ENCODE measurements around the gene STARD8. TPM values are rescaled to one million over a fixed set of nuclear protein-coding genes. Genes with fewer than 3 reads are reported as not detected.

The STARD8 gene
- total RNA-seq, 2 experiments from 2014 or later = not detected

DNA sequence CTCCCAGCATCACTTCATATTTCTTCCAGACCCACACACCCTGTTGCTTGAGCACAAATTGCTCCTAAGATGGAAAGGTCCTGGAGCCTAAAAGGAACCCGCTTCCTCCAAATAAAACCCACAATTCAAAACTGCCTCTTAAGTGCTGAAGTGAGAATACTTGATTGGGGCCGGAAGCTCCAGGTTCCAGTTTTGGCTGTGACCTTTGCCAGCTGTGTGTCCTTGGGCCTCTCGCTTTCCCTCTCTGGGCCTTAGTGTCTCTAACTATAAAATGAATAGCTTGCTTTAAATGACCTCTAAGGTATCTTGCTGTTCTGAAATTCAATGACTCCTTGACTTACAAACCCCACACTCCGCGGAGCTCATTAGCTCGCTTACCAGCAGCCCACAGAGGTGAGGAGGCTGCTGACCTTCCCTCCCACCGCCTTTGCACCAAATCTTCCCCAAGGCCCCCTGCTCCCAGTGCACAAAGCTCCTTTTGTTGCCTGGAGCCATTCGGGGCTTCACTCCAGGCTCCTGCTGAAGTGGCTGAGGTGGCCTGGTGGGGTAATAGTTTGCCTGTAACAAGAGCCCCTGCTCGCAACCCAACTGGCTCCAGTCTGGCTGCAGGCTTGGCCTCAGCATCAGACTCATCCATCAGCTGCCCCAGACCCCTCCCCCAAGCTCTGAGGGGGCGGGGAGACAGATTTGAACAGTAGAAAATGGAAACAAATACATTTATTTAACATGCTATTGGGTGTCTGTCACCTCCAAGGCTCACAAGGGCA is 21.8 kb downstream of the STARD8 start:
- Histone ChIP-seq H3K9me2 (ENCODE audit: insufficient read depth, low read length) (no peaks in the 10 kb centered on the region), H3K4me3 (ENCODE audit: low read depth, low read length, poor library complexity, severe bottlenecking) (no peak overlapping the region), H4K20me1 (ENCODE audit: insufficient read depth, low read length) (no peaks in the 10 kb centered on the region), H3K79me2 (ENCODE audit: insufficient read depth, low read depth, low read length) (no peaks in the 10 kb centered on the region), H3K9me3 (ENCODE audit: low read length) (no peaks in the 10 kb centered on the region), H3K4me1 (ENCODE audit: insufficient read depth, low read length, poor library complexity, severe bottlenecking) (no peaks in the 10 kb centered on the region), H3K4me2 (ENCODE audit: low read length) (no peak overlapping the region), H2AFZ (ENCODE audit: low read length) (no peak overlapping the region), H3K27ac (ENCODE audit: low read depth, low read length, poor library complexity, severe bottlenecking) (no peak overlapping the region), H3K36me3 (ENCODE audit: insufficient read depth, low read length) (no peaks in the 10 kb centered on the region)
- ChIA-PET CTCF (ENCODE audit: unreplicated experiment) (no interaction called here), POLR2A (no interaction called here)
- no peak for TF ChIP-seq EZH2phosphoT487 (IDR thresholded peaks at IDR 0.05; ENCODE audit: borderline replicate concordance, low read depth, low read length)
- TF ChIP-seq, protein P1, sequence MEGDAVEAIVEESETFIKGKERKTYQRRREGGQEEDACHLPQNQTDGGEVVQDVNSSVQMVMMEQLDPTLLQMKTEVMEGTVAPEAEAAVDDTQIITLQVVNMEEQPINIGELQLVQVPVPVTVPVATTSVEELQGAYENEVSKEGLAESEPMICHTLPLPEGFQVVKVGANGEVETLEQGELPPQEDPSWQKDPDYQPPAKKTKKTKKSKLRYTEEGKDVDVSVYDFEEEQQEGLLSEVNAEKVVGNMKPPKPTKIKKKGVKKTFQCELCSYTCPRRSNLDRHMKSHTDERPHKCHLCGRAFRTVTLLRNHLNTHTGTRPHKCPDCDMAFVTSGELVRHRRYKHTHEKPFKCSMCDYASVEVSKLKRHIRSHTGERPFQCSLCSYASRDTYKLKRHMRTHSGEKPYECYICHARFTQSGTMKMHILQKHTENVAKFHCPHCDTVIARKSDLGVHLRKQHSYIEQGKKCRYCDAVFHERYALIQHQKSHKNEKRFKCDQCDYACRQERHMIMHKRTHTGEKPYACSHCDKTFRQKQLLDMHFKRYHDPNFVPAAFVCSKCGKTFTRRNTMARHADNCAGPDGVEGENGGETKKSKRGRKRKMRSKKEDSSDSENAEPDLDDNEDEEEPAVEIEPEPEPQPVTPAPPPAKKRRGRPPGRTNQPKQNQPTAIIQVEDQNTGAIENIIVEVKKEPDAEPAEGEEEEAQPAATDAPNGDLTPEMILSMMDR (conservative IDR thresholded peaks at IDR 0.05; ENCODE audit: low read length) = no peak
- BruUV-seq (replicated peaks) = no TSS peak
- no peak for DNase-seq (ENCODE audit: low spot score)
- intact Hi-C loops (cut with micrococcal nuclease; ENCODE audit: unreplicated experiment) = no loop called here

DNA sequence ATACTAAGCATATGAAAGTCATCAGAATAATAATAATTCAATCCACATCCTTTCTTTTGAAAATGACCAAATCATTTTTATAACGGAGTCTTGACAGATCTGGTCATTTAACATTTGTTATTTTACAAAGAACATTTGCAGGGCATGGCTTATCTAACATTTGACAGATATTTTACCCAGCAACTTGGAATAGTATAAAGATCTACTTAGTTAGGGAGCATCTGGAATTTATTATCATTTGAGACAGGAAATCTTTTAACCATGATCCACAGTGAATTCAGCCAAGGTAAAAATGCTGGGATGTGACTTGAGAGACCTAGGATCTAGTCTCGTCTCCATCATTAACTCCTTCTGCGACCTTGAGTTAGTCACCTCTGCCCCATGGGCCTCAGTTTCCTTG is 22.4 kb downstream of the STARD8 start:
- no peaks in the 10 kb centered on the region for H3K36me3 ChIP-seq (ENCODE audit: insufficient read depth, low read length)
- no peaks in the 10 kb centered on the region for H4K20me1 ChIP-seq (ENCODE audit: insufficient read depth, low read length)
- DNase-seq (ENCODE audit: low spot score) = no peak
- no peak overlapping the region for H2AFZ ChIP-seq (ENCODE audit: low read length)
- ChIA-PET CTCF (ENCODE audit: unreplicated experiment) (no interaction called here), POLR2A (no interaction called here)
- BruUV-seq (replicated peaks) = no TSS peak
- no peaks in the 10 kb centered on the region for H3K79me2 ChIP-seq (ENCODE audit: insufficient read depth, low read depth, low read length)
- no peak overlapping the region for H3K4me3 ChIP-seq (ENCODE audit: low read depth, low read length, poor library complexity, severe bottlenecking)
- no peaks in the 10 kb centered on the region for H3K4me1 ChIP-seq (ENCODE audit: insufficient read depth, low read length, poor library complexity, severe bottlenecking)
- TF ChIP-seq, protein P1 (conservative IDR thresholded peaks at IDR 0.05; ENCODE audit: low read length) = no peak
- intact Hi-C loops (cut with micrococcal nuclease; ENCODE audit: unreplicated experiment) = no loop called here
- no peak overlapping the region for H3K27ac ChIP-seq (ENCODE audit: low read depth, low read length, poor library complexity, severe bottlenecking)
- no peaks in the 10 kb centered on the region for H3K9me2 ChIP-seq (ENCODE audit: insufficient read depth, low read length)
- no peaks in the 10 kb centered on the region for H3K9me3 ChIP-seq (ENCODE audit: low read length)
- no peak overlapping the region for H3K4me2 ChIP-seq (ENCODE audit: low read length)

DNA sequence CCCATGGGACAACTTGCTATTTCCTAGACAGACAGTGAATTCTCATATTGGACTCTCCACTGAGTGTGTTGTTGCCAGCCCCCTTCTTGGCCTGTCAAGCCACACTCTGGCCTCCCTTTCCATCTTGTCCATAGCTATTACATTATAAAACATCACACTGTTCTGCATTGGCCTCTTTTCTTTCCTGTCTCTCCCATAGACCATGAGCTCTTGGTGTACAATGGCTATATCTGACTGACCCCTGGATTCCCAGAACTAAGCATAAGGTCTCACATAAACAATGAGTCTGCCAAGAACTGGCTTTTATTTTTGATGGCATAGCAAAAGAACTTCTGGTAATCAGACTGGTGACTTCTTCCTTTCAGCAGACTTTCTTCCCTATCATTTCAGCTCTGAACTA is 23.8 kb downstream of the STARD8 start:
- ChIA-PET CTCF (ENCODE audit: unreplicated experiment) (no interaction called here), POLR2A (interaction anchor here (0.9 kb wide), 1 partner anchor 44 kb away, joined by 3 read pairs; no protein-coding TSS in a partner anchor)
- no peak overlapping the region for H3K4me3 ChIP-seq (ENCODE audit: low read depth, low read length, poor library complexity, severe bottlenecking)
- H3K36me3 ChIP-seq (ENCODE audit: insufficient read depth, low read length) = no peaks in the 10 kb centered on the region
- DNase-seq (ENCODE audit: low spot score) = no peak
- no peak overlapping the region for H3K4me2 ChIP-seq (ENCODE audit: low read length)
- no TSS peak for BruUV-seq (replicated peaks)
- no peaks in the 10 kb centered on the region for H4K20me1 ChIP-seq (ENCODE audit: insufficient read depth, low read length)
- H3K9me3 ChIP-seq (ENCODE audit: low read length) = no peaks in the 10 kb centered on the region
- H3K9me2 ChIP-seq (ENCODE audit: insufficient read depth, low read length) = no peaks in the 10 kb centered on the region
- no peak overlapping the region for H3K27ac ChIP-seq (ENCODE audit: low read depth, low read length, poor library complexity, severe bottlenecking)
- no peaks in the 10 kb centered on the region for H3K4me1 ChIP-seq (ENCODE audit: insufficient read depth, low read length, poor library complexity, severe bottlenecking)
- TF ChIP-seq, protein P1 (conservative IDR thresholded peaks at IDR 0.05; ENCODE audit: low read length) = no peak
- TF ChIP-seq EZH2phosphoT487 (IDR thresholded peaks at IDR 0.05; ENCODE audit: borderline replicate concordance, low read depth, low read length) = no peak
- intact Hi-C loops (cut with micrococcal nuclease; ENCODE audit: unreplicated experiment) = no loop called here
- H2AFZ ChIP-seq (ENCODE audit: low read length) = no peak overlapping the region
- no peaks in the 10 kb centered on the region for H3K79me2 ChIP-seq (ENCODE audit: insufficient read depth, low read depth, low read length)

Data from OCI-LY7 (cell line).